ENCODE data around the gene BAIAP3. TPM values are rescaled to one million over a fixed set of nuclear protein-coding genes. Genes with fewer than 3 reads are reported as not detected.

The BAIAP3 gene
- polyA plus RNA-seq, 1 donor from 2014 or later = 65.2 TPM

DNA sequence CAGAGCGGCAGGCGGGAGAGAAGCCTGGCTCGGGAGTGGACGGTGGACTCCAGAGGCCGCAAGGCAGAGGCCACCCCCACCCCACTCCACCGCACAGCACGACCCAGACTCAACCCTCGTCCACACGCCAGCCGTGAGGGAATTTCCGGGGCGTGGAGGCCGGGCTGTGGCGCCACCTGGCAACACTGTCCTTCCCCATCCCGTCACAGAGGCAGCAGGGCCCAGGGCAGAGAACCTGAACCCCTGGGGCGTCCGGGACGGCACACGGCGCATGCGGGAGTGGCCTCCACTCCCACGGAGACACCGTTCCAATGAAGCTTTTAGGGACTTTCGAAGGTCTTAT is 41.8 kb downstream of the BAIAP3 start:
- H3K9me2 ChIP-seq (ENCODE audit: insufficient read depth, low read length) = no peaks in the 10 kb centered on the region
- no peaks in the 10 kb centered on the region for H3K79me2 ChIP-seq (replicated peaks; ENCODE audit: insufficient read depth, low read length)
- H3K27ac ChIP-seq (ENCODE audit: low read length) = no peak overlapping the region
- H3K9ac ChIP-seq (ENCODE audit: low read length) = no peak overlapping the region
- H3F3A ChIP-seq (ENCODE audit: insufficient read depth, low read length, poor library complexity, severe bottlenecking) = no peaks in the 10 kb centered on the region
- H3K9me3 ChIP-seq (ENCODE audit: low read length) = no peaks in the 10 kb centered on the region
- no peak for TF ChIP-seq SMC3 (conservative IDR thresholded peaks at IDR 0.05; ENCODE audit: poor library complexity)
- TF ChIP-seq, protein P1, sequence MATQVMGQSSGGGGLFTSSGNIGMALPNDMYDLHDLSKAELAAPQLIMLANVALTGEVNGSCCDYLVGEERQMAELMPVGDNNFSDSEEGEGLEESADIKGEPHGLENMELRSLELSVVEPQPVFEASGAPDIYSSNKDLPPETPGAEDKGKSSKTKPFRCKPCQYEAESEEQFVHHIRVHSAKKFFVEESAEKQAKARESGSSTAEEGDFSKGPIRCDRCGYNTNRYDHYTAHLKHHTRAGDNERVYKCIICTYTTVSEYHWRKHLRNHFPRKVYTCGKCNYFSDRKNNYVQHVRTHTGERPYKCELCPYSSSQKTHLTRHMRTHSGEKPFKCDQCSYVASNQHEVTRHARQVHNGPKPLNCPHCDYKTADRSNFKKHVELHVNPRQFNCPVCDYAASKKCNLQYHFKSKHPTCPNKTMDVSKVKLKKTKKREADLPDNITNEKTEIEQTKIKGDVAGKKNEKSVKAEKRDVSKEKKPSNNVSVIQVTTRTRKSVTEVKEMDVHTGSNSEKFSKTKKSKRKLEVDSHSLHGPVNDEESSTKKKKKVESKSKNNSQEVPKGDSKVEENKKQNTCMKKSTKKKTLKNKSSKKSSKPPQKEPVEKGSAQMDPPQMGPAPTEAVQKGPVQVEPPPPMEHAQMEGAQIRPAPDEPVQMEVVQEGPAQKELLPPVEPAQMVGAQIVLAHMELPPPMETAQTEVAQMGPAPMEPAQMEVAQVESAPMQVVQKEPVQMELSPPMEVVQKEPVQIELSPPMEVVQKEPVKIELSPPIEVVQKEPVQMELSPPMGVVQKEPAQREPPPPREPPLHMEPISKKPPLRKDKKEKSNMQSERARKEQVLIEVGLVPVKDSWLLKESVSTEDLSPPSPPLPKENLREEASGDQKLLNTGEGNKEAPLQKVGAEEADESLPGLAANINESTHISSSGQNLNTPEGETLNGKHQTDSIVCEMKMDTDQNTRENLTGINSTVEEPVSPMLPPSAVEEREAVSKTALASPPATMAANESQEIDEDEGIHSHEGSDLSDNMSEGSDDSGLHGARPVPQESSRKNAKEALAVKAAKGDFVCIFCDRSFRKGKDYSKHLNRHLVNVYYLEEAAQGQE (IDR thresholded peaks at IDR 0.05; ENCODE audit: borderline replicate concordance) = no peak
- TF ChIP-seq POLR2AphosphoS5 (IDR thresholded peaks at IDR 0.05) = no peak
- no peak for TF ChIP-seq TAF1 (IDR thresholded peaks at IDR 0.05; ENCODE audit: low read depth)
- TF ChIP-seq EP300 (conservative IDR thresholded peaks at IDR 0.05; ENCODE audit: poor library complexity, severe bottlenecking) = no peak
- TF ChIP-seq EZH2 (IDR thresholded peaks at IDR 0.05; ENCODE audit: borderline replicate concordance, insufficient read depth, low read length, poor library complexity, severe bottlenecking) = no peak
- TF ChIP-seq MXI1 (conservative IDR thresholded peaks at IDR 0.05; ENCODE audit: poor library complexity, severe bottlenecking) = no peak
- TF ChIP-seq RAD21 (conservative IDR thresholded peaks at IDR 0.05) = no peak
- TF ChIP-seq, protein P2, sequence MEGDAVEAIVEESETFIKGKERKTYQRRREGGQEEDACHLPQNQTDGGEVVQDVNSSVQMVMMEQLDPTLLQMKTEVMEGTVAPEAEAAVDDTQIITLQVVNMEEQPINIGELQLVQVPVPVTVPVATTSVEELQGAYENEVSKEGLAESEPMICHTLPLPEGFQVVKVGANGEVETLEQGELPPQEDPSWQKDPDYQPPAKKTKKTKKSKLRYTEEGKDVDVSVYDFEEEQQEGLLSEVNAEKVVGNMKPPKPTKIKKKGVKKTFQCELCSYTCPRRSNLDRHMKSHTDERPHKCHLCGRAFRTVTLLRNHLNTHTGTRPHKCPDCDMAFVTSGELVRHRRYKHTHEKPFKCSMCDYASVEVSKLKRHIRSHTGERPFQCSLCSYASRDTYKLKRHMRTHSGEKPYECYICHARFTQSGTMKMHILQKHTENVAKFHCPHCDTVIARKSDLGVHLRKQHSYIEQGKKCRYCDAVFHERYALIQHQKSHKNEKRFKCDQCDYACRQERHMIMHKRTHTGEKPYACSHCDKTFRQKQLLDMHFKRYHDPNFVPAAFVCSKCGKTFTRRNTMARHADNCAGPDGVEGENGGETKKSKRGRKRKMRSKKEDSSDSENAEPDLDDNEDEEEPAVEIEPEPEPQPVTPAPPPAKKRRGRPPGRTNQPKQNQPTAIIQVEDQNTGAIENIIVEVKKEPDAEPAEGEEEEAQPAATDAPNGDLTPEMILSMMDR (IDR thresholded peaks at IDR 0.05; ENCODE audit: poor library complexity, severe bottlenecking) = no peak
- H3K27me3 ChIP-seq (ENCODE audit: insufficient read depth, low read depth, low read length) = no peaks in the 10 kb centered on the region
- H3K4me2 ChIP-seq (ENCODE audit: low read length) = no peak overlapping the region
- H4K20me1 ChIP-seq (ENCODE audit: insufficient read depth) = no peaks in the 10 kb centered on the region
- H3K36me3 ChIP-seq (ENCODE audit: insufficient read depth, low read length) = no peaks in the 10 kb centered on the region
- H2AFZ ChIP-seq (ENCODE audit: low read depth, low read length) = no peak overlapping the region
- H3K4me3 ChIP-seq (ENCODE audit: low read length) = no peak overlapping the region

DNA sequence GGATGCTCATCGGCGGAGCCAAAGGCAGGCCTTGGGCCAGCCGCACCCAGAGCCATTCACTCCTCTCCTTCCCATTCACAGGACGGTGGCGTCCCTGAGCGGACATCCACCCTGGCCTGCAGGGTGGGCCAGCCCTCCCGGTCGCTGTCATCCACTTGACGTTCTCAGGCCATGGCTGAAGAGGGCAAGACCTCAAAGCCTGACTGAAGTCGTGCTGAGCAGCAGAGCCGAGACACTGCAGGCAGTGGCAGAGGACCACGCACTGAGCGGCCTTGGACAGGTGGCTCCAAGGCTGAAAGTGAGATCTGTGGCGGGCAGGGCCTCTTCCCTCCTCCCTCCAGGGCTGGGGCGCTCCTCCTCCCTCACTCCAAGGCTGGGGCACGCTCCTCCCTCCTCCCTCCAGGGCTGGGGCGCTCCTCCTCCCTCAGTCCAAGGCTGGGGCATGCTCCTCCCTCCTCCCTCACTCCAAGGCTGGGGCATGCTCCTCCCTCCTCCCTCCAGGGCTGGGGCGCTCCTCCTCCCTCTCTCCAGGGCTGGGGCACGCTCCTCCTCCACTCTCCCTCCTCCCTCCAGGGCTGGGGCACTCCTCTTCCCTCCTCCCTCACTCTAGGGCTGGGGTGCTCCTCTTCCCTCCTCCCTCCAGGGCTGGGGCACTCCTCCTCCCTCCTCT is 42.4 kb downstream of the BAIAP3 start:
- Histone ChIP-seq H3K36me3 (ENCODE audit: insufficient read depth, low read length) (no peaks in the 10 kb centered on the region), H3K9ac (ENCODE audit: low read length) (no peak overlapping the region), H3F3A (ENCODE audit: insufficient read depth, low read length, poor library complexity, severe bottlenecking) (no peaks in the 10 kb centered on the region), H4K20me1 (ENCODE audit: insufficient read depth) (no peaks in the 10 kb centered on the region), H3K27ac (ENCODE audit: low read length) (no peak overlapping the region), H3K4me3 (ENCODE audit: low read length) (no peak overlapping the region), H3K9me2 (ENCODE audit: insufficient read depth, low read length) (no peaks in the 10 kb centered on the region), H2AFZ (ENCODE audit: low read depth, low read length) (no peak overlapping the region), H3K9me3 (ENCODE audit: low read length) (no peaks in the 10 kb centered on the region), H3K4me2 (ENCODE audit: low read length) (no peak overlapping the region), H3K27me3 (ENCODE audit: insufficient read depth, low read depth, low read length) (no peaks in the 10 kb centered on the region), H3K79me2 (replicated peaks; ENCODE audit: insufficient read depth, low read length) (no peaks in the 10 kb centered on the region)
- TF ChIP-seq, protein P1 (IDR thresholded peaks at IDR 0.05; ENCODE audit: borderline replicate concordance) = no peak
- no peak for TF ChIP-seq SMC3 (conservative IDR thresholded peaks at IDR 0.05; ENCODE audit: poor library complexity)
- TF ChIP-seq TAF1 (IDR thresholded peaks at IDR 0.05; ENCODE audit: low read depth) = no peak
- TF ChIP-seq, protein P2 (IDR thresholded peaks at IDR 0.05; ENCODE audit: poor library complexity, severe bottlenecking) = no peak
- TF ChIP-seq EZH2 (IDR thresholded peaks at IDR 0.05; ENCODE audit: borderline replicate concordance, insufficient read depth, low read length, poor library complexity, severe bottlenecking) = no peak

Data from neural cell (in vitro differentiated cells).